ENCODE results near the gene SEMA3D. TPM values are rescaled to one million over a fixed set of nuclear protein-coding genes. Genes with fewer than 3 reads are reported as not detected.

Gene SEMA3D
- total RNA-seq, 1 donor from 2014 or later = 264 TPM

GRCh38 chr7:85153715-85154114, 33.1 kb downstream of the SEMA3D start:
- no peak for DNase-seq (ENCODE audit: low spot score in 2 of 2, unreplicated experiment in 2 of 2)
- H3K4me3 Mint-ChIP-seq = no peak overlapping the region
- TF ChIP-seq, protein P1, sequence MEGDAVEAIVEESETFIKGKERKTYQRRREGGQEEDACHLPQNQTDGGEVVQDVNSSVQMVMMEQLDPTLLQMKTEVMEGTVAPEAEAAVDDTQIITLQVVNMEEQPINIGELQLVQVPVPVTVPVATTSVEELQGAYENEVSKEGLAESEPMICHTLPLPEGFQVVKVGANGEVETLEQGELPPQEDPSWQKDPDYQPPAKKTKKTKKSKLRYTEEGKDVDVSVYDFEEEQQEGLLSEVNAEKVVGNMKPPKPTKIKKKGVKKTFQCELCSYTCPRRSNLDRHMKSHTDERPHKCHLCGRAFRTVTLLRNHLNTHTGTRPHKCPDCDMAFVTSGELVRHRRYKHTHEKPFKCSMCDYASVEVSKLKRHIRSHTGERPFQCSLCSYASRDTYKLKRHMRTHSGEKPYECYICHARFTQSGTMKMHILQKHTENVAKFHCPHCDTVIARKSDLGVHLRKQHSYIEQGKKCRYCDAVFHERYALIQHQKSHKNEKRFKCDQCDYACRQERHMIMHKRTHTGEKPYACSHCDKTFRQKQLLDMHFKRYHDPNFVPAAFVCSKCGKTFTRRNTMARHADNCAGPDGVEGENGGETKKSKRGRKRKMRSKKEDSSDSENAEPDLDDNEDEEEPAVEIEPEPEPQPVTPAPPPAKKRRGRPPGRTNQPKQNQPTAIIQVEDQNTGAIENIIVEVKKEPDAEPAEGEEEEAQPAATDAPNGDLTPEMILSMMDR (IDR thresholded peaks at IDR 0.05; ENCODE audit: unreplicated experiment) = no peak
- peaks cover 5% of the 10 kb centered on the region for H3K9me3 Mint-ChIP-seq
- no peaks in the 10 kb centered on the region for H3K27me3 Mint-ChIP-seq (ENCODE audit: low read depth)
- peaks cover 13% of the 10 kb centered on the region for H3K4me1 Mint-ChIP-seq
- no peak overlapping the region for H3K27ac Mint-ChIP-seq
- H3K36me3 Mint-ChIP-seq = peaks cover 24% of the 10 kb centered on the region

- Mint-ChIP-seq H3K36me3 (peaks cover 19% of the 10 kb centered on the region), H3K4me3 (no peak overlapping the region), H3K4me1 (peaks cover 16% of the 10 kb centered on the region), H3K9me3 (no peaks in the 10 kb centered on the region), H3K27me3 (ENCODE audit: low read depth) (no peaks in the 10 kb centered on the region), H3K27ac (peak overlapping the region; percentile 90)
- no peak for DNase-seq (ENCODE audit: low spot score in 2 of 2, unreplicated experiment in 2 of 2)
- TF ChIP-seq, protein P1 (IDR thresholded peaks at IDR 0.05; ENCODE audit: unreplicated experiment) = no peak
Observed at GRCh38 chr7:85150624-85151023, 36.2 kb downstream of the SEMA3D start.

- Mint-ChIP-seq H3K4me1 (peaks cover 12% of the 10 kb centered on the region), H3K4me3 (no peak overlapping the region), H3K27me3 (ENCODE audit: low read depth) (no peaks in the 10 kb centered on the region), H3K9me3 (no peaks in the 10 kb centered on the region), H3K36me3 (peaks cover 10% of the 10 kb centered on the region), H3K27ac (peak overlapping the region; percentile 77)
- TF ChIP-seq, protein P1 (IDR thresholded peaks at IDR 0.05; ENCODE audit: unreplicated experiment) = no peak
- DNase-seq (ENCODE audit: low spot score in 2 of 2, unreplicated experiment in 2 of 2) = no peak
Observed at GRCh38 chr7:85144771-85145170, 42.1 kb downstream of the SEMA3D start.

DNA sequence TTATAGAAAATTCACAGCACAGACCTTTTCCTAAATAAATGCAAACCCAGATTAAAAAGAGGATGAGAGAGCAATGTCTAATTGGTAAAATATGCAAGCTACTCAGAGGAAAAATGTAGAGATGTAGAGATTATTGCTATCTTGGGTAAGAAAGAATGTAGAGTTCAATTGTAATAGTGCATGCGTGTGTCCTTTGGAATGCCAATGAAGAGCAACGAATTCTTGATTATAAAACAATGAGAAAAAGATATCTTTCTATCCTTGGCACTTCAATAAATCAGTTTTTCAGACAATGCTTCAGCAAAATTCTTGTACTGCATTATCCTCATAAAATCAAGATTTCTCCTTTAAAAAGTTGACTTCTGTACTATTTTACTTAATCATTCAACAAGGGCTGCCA, 50.9 kb downstream of the SEMA3D start:
- peak overlapping the region; percentile 86 for H3K27ac Mint-ChIP-seq
- H3K4me1 Mint-ChIP-seq = peaks cover 17% of the 10 kb centered on the region
- DNase-seq (ENCODE audit: low spot score in 2 of 2, unreplicated experiment in 2 of 2) = no peak
- TF ChIP-seq, protein P1 (IDR thresholded peaks at IDR 0.05; ENCODE audit: unreplicated experiment) = no peak
- H3K4me3 Mint-ChIP-seq = no peak overlapping the region
- H3K9me3 Mint-ChIP-seq = no peaks in the 10 kb centered on the region
- no peaks in the 10 kb centered on the region for H3K27me3 Mint-ChIP-seq (ENCODE audit: low read depth)
- H3K36me3 Mint-ChIP-seq = peaks cover 15% of the 10 kb centered on the region

- peaks cover 10% of the 10 kb centered on the region for H3K36me3 Mint-ChIP-seq
- H3K27me3 Mint-ChIP-seq (ENCODE audit: low read depth) = no peaks in the 10 kb centered on the region
- peaks cover 17% of the 10 kb centered on the region for H3K4me1 Mint-ChIP-seq
- H3K27ac Mint-ChIP-seq = peak overlapping the region; percentile 85
- TF ChIP-seq, protein P1 (IDR thresholded peaks at IDR 0.05; ENCODE audit: unreplicated experiment) = no peak
- no peak overlapping the region for H3K4me3 Mint-ChIP-seq
- no peak for DNase-seq (ENCODE audit: low spot score in 2 of 2, unreplicated experiment in 2 of 2)
- H3K9me3 Mint-ChIP-seq = no peaks in the 10 kb centered on the region
Observed at GRCh38 chr7:85133560-85133959, 53.3 kb downstream of the SEMA3D start.

- Mint-ChIP-seq H3K4me1 (peaks cover 17% of the 10 kb centered on the region), H3K27ac (peak overlapping the region; percentile 85)
- DNase-seq (ENCODE audit: low spot score in 2 of 2, unreplicated experiment in 2 of 2) = no peak
Observed at GRCh38 chr7:85133006-85133405, 53.9 kb downstream of the SEMA3D start.

More at GRCh38 chr7:85133006-85133405, 53.9 kb downstream of the SEMA3D start:
- no peak overlapping the region for H3K4me3 Mint-ChIP-seq
- H3K9me3 Mint-ChIP-seq = no peaks in the 10 kb centered on the region
- TF ChIP-seq, protein P1 (IDR thresholded peaks at IDR 0.05; ENCODE audit: unreplicated experiment) = no peak
- H3K27me3 Mint-ChIP-seq (ENCODE audit: low read depth) = no peaks in the 10 kb centered on the region
- H3K36me3 Mint-ChIP-seq = peaks cover 10% of the 10 kb centered on the region
